Neural progenitor cell (in vitro differentiated cells): ENCODE results near the gene SIRT7. TPM values are rescaled to one million over a fixed set of nuclear protein-coding genes. Genes with fewer than 3 reads are reported as not detected.

ENCODE experiments used
- DNase-seq: peaks from one replicate; pipeline ENCODE4 v3.0.0-alpha.2; 2016; ENCODE audit warnings: low spot score
- H2AFZ ChIP-seq: fragments of 200-600 bp; sonication (generic); replicated peaks from 2 replicates; pipeline ENCODE4 v1.6.1; 2016; ENCODE audit warnings: antibody characterized with exemption
- H3F3A ChIP-seq: fragments of 200-600 bp; sonication (generic); 2 replicates; pipeline ENCODE4 v1.6.1; 2016; ENCODE audit warnings: antibody characterized with exemption, low read depth
- H3K27ac ChIP-seq: fragments of 200-600 bp; sonication (generic); 2 replicates; pipeline ENCODE4 v1.5.1; 2016; ENCODE audit warnings: mild to moderate bottlenecking
- H3K27me3 ChIP-seq: fragments of 200-600 bp; sonication (generic); 2 replicates; pipeline ENCODE4 v1.6.1; 2016; ENCODE audit warnings: mild to moderate bottlenecking, moderate library complexity
- H3K36me3 ChIP-seq: fragments of 200-600 bp; sonication (generic); 2 replicates; pipeline ENCODE4 v1.5.1; 2016
- H3K4me1 ChIP-seq: fragments of 200-600 bp; sonication (generic); 2 replicates; pipeline ENCODE4 v1.6.1; 2016; ENCODE audit warnings: mixed run types
- H3K4me2 ChIP-seq: fragments of 200-600 bp; sonication (generic); 2 replicates; pipeline ENCODE4 v1.6.1; 2016
- H3K4me3 ChIP-seq: fragments of 200-600 bp; sonication (generic); 2 replicates; pipeline ENCODE4 v1.5.1; 2016
- H3K79me2 ChIP-seq: fragments of 200-600 bp; sonication (generic); 2 replicates; pipeline ENCODE4 v1.6.1; 2016; ENCODE audit warnings: low read depth
- H3K9ac ChIP-seq: fragments of 200-600 bp; sonication (generic); 2 replicates; pipeline ENCODE4 v1.6.1; 2016
- H3K9me3 ChIP-seq: fragments of 200-600 bp; sonication (generic); 2 replicates; pipeline ENCODE4 v1.5.1; 2016; ENCODE audit warnings: low read depth
- H4K20me1 ChIP-seq: fragments of 200-600 bp; sonication (generic); 2 replicates; pipeline ENCODE4 v1.6.1; 2016; ENCODE audit warnings: low read depth
- H3K27ac Mint-ChIP-seq: 3 replicates; pipeline ENCODE4 v1.8.0; 2021; ENCODE audit warnings: mixed read lengths
- H3K27me3 Mint-ChIP-seq: 2 replicates; pipeline ENCODE4 v1.8.0; 2022; ENCODE audit warnings: low read depth, mild to moderate bottlenecking, inconsistent platforms, moderate library complexity, mixed read lengths; ENCODE audit not compliant: insufficient read depth
- H3K36me3 Mint-ChIP-seq: 3 replicates; pipeline ENCODE4 v1.8.0; 2021; ENCODE audit warnings: mixed read lengths
- H3K4me1 Mint-ChIP-seq: 3 replicates; pipeline ENCODE4 v1.8.0; 2021; ENCODE audit warnings: mixed read lengths
- H3K4me3 Mint-ChIP-seq: 3 replicates; pipeline ENCODE4 v1.8.0; 2021; ENCODE audit warnings: mild to moderate bottlenecking, moderate library complexity, mixed read lengths
- H3K9me3 Mint-ChIP-seq: 3 replicates; pipeline ENCODE4 v1.8.0; 2020; ENCODE audit warnings: mixed read lengths
- CTCF ChIP-seq: fragments of 200-600 bp; sonication (generic); IDR thresholded peaks from 2 replicates; pipeline ENCODE4 v1.5.1; 2017; ENCODE audit warnings: antibody characterized with exemption, mild to moderate bottlenecking
- EZH2 ChIP-seq: fragments of 200-600 bp; sonication (generic); IDR thresholded peaks from 2 replicates; pipeline ENCODE4 v1.6.1; 2017; ENCODE audit warnings: antibody characterized with exemption, mild to moderate bottlenecking, moderate library complexity
- EZH2phosphoT487 ChIP-seq: fragments of 200-600 bp; sonication (generic); IDR thresholded peaks from 2 replicates; pipeline ENCODE4 v1.6.1; 2017; ENCODE audit warnings: antibody characterized with exemption
- total RNA-seq: library from RNA; depleted of rRNA; stranded (reverse); fragments of >200 nt; gene quantifications from 2 replicates; pipeline ENCODE4 v1.2.3, GENCODE V29; 2015; ENCODE audit warnings: low replicate concordance

SIRT7 gene
- total RNA-seq, 1 donor from 2014 or later, result 5.1 TPM

DNA sequence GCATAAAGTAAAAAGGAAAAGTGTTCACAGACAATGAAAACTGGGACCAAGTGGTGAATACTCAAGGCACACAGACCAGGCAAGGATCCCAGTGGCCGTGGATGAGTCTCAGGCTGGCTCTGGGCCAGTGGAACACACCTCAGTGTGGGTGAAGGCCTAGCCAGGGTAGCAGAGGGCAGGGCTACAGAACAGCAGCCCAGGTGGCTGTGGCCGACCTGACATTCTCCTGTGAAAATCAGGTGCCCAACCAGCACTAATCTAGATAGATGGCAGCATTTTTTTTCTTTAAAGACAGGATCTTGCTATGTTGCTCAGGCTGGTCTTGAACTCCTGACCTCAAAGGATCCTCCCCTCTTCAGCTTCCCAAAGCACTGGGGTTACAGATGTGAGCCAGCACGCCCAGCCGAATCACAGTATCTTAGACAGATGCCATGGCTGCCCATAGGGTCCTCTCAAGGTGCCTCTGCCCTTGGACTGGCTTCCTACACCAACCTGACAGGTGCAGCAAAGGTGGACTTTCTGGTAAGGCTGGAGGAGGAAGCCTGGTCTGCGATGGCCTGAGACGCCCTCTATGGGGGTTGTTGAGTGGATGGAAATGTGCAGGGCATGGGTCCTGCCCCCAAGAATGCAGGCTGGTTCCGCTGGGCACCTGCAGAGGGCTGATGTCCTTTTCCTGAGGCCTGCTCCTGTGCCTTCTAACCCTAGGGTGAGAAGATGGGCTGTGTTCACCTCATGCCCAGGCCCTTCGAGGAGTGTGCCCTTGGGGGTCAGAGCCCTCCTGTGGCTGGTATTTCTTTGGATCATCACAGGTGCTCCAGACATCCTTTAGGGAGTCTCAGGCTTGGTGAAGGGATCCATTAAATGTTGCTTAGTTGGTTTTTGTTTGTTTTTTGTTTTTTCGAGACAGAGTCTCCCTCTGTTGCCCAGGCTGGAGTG lies 53.9 kb downstream of the SIRT7 start:
- peaks cover 16% of the 10 kb centered on the region for H3K4me1 Mint-ChIP-seq
- no peak overlapping the region for H3K9ac ChIP-seq
- H3K27ac Mint-ChIP-seq, result no peak overlapping the region
- H3K36me3 ChIP-seq, result no peaks in the 10 kb centered on the region
- H3K4me1 ChIP-seq, result peaks cover 5% of the 10 kb centered on the region
- no peak overlapping the region for H3K4me2 ChIP-seq
- peak overlapping the region; percentile 80 for H3K4me3 Mint-ChIP-seq
- TF ChIP-seq EZH2, result no peak
- no peak overlapping the region for H3K4me3 ChIP-seq
- peaks cover 58% of the 10 kb centered on the region for H3F3A ChIP-seq
- no peaks in the 10 kb centered on the region for H3K9me3 Mint-ChIP-seq
- peaks cover 45% of the 10 kb centered on the region for H4K20me1 ChIP-seq
- no peaks in the 10 kb centered on the region for H3K9me3 ChIP-seq
- H2AFZ ChIP-seq, result no peak overlapping the region
- H3K27ac ChIP-seq, result no peak overlapping the region
- H3K27me3 ChIP-seq, result no peaks in the 10 kb centered on the region
- H3K27me3 Mint-ChIP-seq, result peaks cover 11% of the 10 kb centered on the region
- DNase-seq, result no peak
- H3K79me2 ChIP-seq, result peaks cover 46% of the 10 kb centered on the region
- H3K36me3 Mint-ChIP-seq, result peaks cover 9% of the 10 kb centered on the region

DNA sequence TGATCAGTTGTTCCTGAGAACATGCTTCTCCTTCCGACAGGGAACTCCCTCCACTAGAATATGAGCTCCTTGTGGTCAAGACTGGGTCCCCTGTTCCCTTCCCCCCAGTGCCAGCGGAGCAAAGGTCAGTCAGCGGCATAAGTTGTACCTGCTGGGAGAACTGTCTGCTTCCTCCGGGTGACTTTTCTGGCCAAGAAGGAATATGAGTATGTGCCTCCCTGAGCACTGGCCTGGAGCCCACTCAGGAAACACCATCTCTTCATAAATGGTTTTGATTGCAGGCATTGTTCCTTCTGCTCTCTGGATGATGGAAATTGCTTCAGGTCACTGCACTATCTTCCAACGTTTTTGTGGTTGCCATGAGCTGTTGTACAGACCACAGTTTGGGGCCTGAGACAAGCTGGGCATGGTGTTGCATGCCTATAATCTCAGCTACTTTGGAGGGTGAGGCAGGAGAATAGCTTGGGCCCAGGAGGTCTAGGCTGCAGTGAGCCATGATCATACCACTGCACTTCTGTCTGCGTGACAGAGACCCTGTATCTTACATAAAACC lies 54.8 kb downstream of the SIRT7 start:
- Histone ChIP-seq H3K9ac (no peak overlapping the region), H3K79me2 (peaks cover 55% of the 10 kb centered on the region), H4K20me1 (peaks cover 45% of the 10 kb centered on the region)

More for the DNA sequence above, 54.8 kb downstream of the SIRT7 start:
- peaks cover 7% of the 10 kb centered on the region for H3K4me1 ChIP-seq
- H3K27ac Mint-ChIP-seq, result no peak overlapping the region
- no peak for DNase-seq
- no peaks in the 10 kb centered on the region for H3K36me3 ChIP-seq
- H3K9me3 Mint-ChIP-seq, result no peaks in the 10 kb centered on the region
- no peaks in the 10 kb centered on the region for H3K27me3 ChIP-seq
- H3K36me3 Mint-ChIP-seq, result peaks cover 9% of the 10 kb centered on the region
- H3K27me3 Mint-ChIP-seq, result peaks cover 11% of the 10 kb centered on the region
- H3K4me3 Mint-ChIP-seq, result peak overlapping the region; percentile 80
- H3K9me3 ChIP-seq, result no peaks in the 10 kb centered on the region
- H3K4me2 ChIP-seq, result no peak overlapping the region
- H3K27ac ChIP-seq, result no peak overlapping the region
- H3K4me3 ChIP-seq, result no peak overlapping the region
- TF ChIP-seq CTCF (no peak), EZH2 (no peak), EZH2phosphoT487 (no peak)
- peaks cover 16% of the 10 kb centered on the region for H3K4me1 Mint-ChIP-seq
- H3F3A ChIP-seq, result peaks cover 53% of the 10 kb centered on the region
- no peak overlapping the region for H2AFZ ChIP-seq

Other genes starting within 250 kb of the SIRT7 start
- gene ARL16, start 234.4 kb downstream of the SIRT7 start, total RNA-seq, result 31.2 and 40.3 TPM in 2 replicates
- 46.2 and 79.3 TPM in 2 replicates for gene HGS, start 234.2 kb downstream of the SIRT7 start, total RNA-seq
- gene MRPL12, start 214.8 kb downstream of the SIRT7 start, total RNA-seq, result 13.2 and 30.9 TPM in 2 replicates
- gene SLC25A10, start 205.9 kb downstream of the SIRT7 start, total RNA-seq, result 9.1 and 29.3 TPM in 2 replicates
- not detected in 2 replicates for gene GCGR, start 114.0 kb downstream of the SIRT7 start, total RNA-seq
- 45.6 and 110 TPM in 2 replicates for gene MCRIP1, start 84.9 kb downstream of the SIRT7 start, total RNA-seq
- gene PPP1R27, start 83.1 kb downstream of the SIRT7 start, total RNA-seq, result 0.12 TPM in 1 of 2 replicates, not detected in the other
- 203 and 344 TPM in 2 replicates for gene P4HB, start 57.6 kb downstream of the SIRT7 start, total RNA-seq
- 25.1 and 47.9 TPM in 2 replicates for gene ARHGDIA, start 46.8 kb downstream of the SIRT7 start, total RNA-seq
- 140 and 156 TPM in 2 replicates for gene ALYREF, start 26.6 kb downstream of the SIRT7 start, total RNA-seq
- 100 and 220 TPM in 2 replicates for gene ANAPC11, start 26.5 kb downstream of the SIRT7 start, total RNA-seq
- gene NPB, start 15.9 kb downstream of the SIRT7 start, total RNA-seq, result 2.8 TPM in 1 of 2 replicates, not detected in the other
- 6.8 and 17.0 TPM in 2 replicates for gene PCYT2, start 6.8 kb downstream of the SIRT7 start, total RNA-seq
- gene MAFG, start 9.6 kb upstream of the SIRT7 start, total RNA-seq, result 8.1 and 12.9 TPM in 2 replicates
- gene PYCR1, start 19.1 kb upstream of the SIRT7 start, total RNA-seq, result 32.6 and 72.2 TPM in 2 replicates
- gene MYADML2, start 29.1 kb upstream of the SIRT7 start, total RNA-seq, result 0.11 TPM in 1 of 2 replicates, not detected in the other
- gene NOTUM, start 43.0 kb upstream of the SIRT7 start, total RNA-seq, result 0.25 TPM in 1 of 2 replicates, not detected in the other
- gene ASPSCR1, start 59.5 kb upstream of the SIRT7 start, total RNA-seq, result 13.1 and 40.9 TPM in 2 replicates
- gene CENPX, start 104.7 kb upstream of the SIRT7 start, total RNA-seq, result 53.0 and 85.0 TPM in 2 replicates
- gene LRRC45, start 105.1 kb upstream of the SIRT7 start, total RNA-seq, result 15.4 and 46.7 TPM in 2 replicates
- gene RAC3, start 113.5 kb upstream of the SIRT7 start, total RNA-seq, result 31.6 and 81.2 TPM in 2 replicates
- 36.5 and 64.9 TPM in 2 replicates for gene DCXR, start 119.5 kb upstream of the SIRT7 start, total RNA-seq
- 13.6 and 41.0 TPM in 2 replicates for gene RFNG, start 133.6 kb upstream of the SIRT7 start, total RNA-seq
- gene GPS1, start 133.7 kb upstream of the SIRT7 start, total RNA-seq, result 86.6 and 174 TPM in 2 replicates
- gene DUS1L, start 147.6 kb upstream of the SIRT7 start, total RNA-seq, result 54.5 and 76.6 TPM in 2 replicates
- gene FASN, start 180.1 kb upstream of the SIRT7 start, total RNA-seq, result 77.9 and 266 TPM in 2 replicates